ENCODE measurements around the gene F2RL1.
"Not testable (repeated sequence)": the region's sequence is repeated elsewhere in the genome, so short reads cannot be mapped to it uniquely, and the experiment has no call there.

The F2RL1 gene

DNA sequence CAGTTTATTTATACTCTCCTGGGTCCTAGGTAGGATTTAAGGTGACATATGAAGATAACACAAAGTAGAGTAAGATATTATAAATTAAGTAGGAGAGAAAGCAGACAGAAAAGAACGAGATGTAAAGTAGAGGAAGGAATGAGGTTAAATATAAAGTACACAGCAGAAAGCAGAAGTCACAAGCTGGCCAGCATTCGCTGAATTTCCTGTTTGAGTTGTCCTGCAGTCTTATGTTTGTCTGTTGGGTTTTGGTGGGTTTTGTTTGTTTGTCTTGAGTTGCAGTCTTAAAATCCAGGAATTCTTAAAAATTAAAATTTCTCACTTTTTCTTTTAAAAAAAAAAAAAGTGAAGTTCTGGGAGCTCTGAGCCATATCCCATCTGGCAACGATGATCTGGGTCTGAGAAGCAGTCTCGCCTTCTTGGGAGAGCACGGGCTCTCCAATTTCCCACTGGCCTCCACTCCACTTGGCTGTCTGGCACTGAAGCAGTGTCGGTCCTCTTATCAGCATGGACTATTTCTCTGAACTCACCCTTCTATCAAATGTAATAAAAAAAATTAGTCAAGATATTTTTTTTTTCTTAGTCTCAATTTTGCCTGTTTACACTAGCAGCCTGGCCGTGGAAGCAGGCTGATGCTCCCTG lies 33.0 kb downstream of the F2RL1 start:
- Histone ChIP-seq H3K9ac (ENCODE audit: low read length) (no peak overlapping the region), H3K4me1 (ENCODE audit: control insufficient read depth, insufficient read depth, low read length) (peaks cover 3% of the 10 kb centered on the region; the same call in 1 of the 2 replicates), H3K36me3 (ENCODE audit: control insufficient read depth, insufficient read depth, low read length) (no peaks in the 10 kb centered on the region), H3K4me3 (ENCODE audit: low read depth, low read length) (no peak overlapping the region), H3K27ac (ENCODE audit: low read depth, low read length) (no peak overlapping the region), H3K27me3 (ENCODE audit: control insufficient read depth, insufficient read depth, low read length) (no peaks in the 10 kb centered on the region), H3K9me3 (ENCODE audit: control insufficient read depth, insufficient read depth, low read depth, low read length) (peaks cover 19% of the 10 kb centered on the region)

- H3K27ac ChIP-seq (ENCODE audit: low read depth, low read length): no peak overlapping the region
- H3K36me3 ChIP-seq (ENCODE audit: control insufficient read depth, insufficient read depth, low read length): no peaks in the 10 kb centered on the region
- H3K9ac ChIP-seq (ENCODE audit: low read length): no peak overlapping the region
- no peaks in the 10 kb centered on the region for H3K27me3 ChIP-seq (ENCODE audit: control insufficient read depth, insufficient read depth, low read length)
- peaks cover 3% of the 10 kb centered on the region; the same call in 1 of the 2 replicates for H3K4me1 ChIP-seq (ENCODE audit: control insufficient read depth, insufficient read depth, low read length)
- H3K9me3 ChIP-seq (ENCODE audit: control insufficient read depth, insufficient read depth, low read depth, low read length): peaks cover 19% of the 10 kb centered on the region
- H3K4me3 ChIP-seq (ENCODE audit: low read depth, low read length): no peak overlapping the region
Measured at GRCh38 chr5:76852772-76853171, 33.9 kb downstream of the F2RL1 start.

DNA sequence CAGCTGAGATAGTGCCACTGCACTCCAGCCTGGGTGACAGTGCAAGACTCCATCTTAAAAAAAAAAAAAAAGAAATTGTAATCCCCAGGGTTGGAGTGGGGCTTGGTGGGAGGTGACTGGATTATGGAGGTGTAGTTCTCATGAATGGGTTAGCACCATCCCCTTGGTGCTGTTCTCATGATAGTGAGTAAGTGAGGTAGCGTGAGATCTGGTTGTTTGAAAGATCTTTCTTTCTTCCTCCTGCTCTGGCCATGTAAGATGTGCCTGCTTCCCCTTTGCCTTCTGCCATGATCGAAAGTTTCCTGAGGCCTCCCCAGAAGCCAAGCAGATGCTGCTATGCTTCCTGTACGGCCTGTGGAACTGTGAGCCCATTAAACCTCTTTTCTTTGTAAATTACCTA lies 34.9 kb downstream of the F2RL1 start:
- not testable (repeated sequence) for H3K4me1 ChIP-seq (ENCODE audit: control insufficient read depth, insufficient read depth, low read length); H3K27me3 ChIP-seq (ENCODE audit: control insufficient read depth, insufficient read depth, low read length); H3K4me3 ChIP-seq (ENCODE audit: low read depth, low read length); H3K9ac ChIP-seq (ENCODE audit: low read length); H3K36me3 ChIP-seq (ENCODE audit: control insufficient read depth, insufficient read depth, low read length); H3K27ac ChIP-seq (ENCODE audit: low read depth, low read length)
- peaks cover 19% of the 10 kb centered on the region for H3K9me3 ChIP-seq (ENCODE audit: control insufficient read depth, insufficient read depth, low read depth, low read length)

GRCh38 chr5:76854644-76855043 lies 35.8 kb downstream of the F2RL1 start:
- Histone ChIP-seq H3K27me3 (ENCODE audit: control insufficient read depth, insufficient read depth, low read length) (no peaks in the 10 kb centered on the region), H3K9me3 (ENCODE audit: control insufficient read depth, insufficient read depth, low read depth, low read length) (peaks cover 19% of the 10 kb centered on the region), H3K4me1 (ENCODE audit: control insufficient read depth, insufficient read depth, low read length) (peaks cover 3% of the 10 kb centered on the region; the same call in 1 of the 2 replicates), H3K36me3 (ENCODE audit: control insufficient read depth, insufficient read depth, low read length) (no peaks in the 10 kb centered on the region), H3K4me3 (ENCODE audit: low read depth, low read length) (no peak overlapping the region), H3K9ac (ENCODE audit: low read length) (no peak overlapping the region), H3K27ac (ENCODE audit: low read depth, low read length) (no peak overlapping the region)

DNA sequence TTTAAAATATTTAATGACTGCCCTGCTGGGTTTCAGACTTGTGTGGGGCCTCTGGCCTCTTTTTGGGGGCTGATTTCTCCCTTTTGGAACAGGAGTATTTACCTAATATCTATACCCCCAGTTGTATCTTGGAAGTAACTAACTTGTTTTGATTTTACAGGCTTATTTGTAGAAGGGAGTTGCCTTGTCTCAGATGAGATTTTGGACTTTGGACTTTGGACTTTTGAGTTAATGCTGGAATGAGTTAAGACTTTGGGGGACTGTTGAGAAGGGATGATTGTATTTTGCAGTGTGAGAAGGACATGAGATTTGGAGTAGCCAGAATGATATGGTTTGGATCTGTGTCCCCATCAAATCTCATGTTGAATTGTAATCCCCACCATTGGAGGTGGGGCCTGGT lies 36.7 kb downstream of the F2RL1 start:
- not testable (repeated sequence) for H3K4me3 ChIP-seq (ENCODE audit: low read depth, low read length); H3K36me3 ChIP-seq (ENCODE audit: control insufficient read depth, insufficient read depth, low read length); H3K27ac ChIP-seq (ENCODE audit: low read depth, low read length); H3K4me1 ChIP-seq (ENCODE audit: control insufficient read depth, insufficient read depth, low read length); H3K27me3 ChIP-seq (ENCODE audit: control insufficient read depth, insufficient read depth, low read length); H3K9ac ChIP-seq (ENCODE audit: low read length)
- H3K9me3 ChIP-seq (ENCODE audit: control insufficient read depth, insufficient read depth, low read depth, low read length): peaks cover 19% of the 10 kb centered on the region

GRCh38 chr5:76855961-76856360 lies 37.1 kb downstream of the F2RL1 start:
- peaks cover 19% of the 10 kb centered on the region for H3K9me3 ChIP-seq (ENCODE audit: control insufficient read depth, insufficient read depth, low read depth, low read length)
- no peaks in the 10 kb centered on the region for H3K36me3 ChIP-seq (ENCODE audit: control insufficient read depth, insufficient read depth, low read length)
- H3K9ac ChIP-seq (ENCODE audit: low read length): no peak overlapping the region
- no peak overlapping the region for H3K27ac ChIP-seq (ENCODE audit: low read depth, low read length)
- H3K27me3 ChIP-seq (ENCODE audit: control insufficient read depth, insufficient read depth, low read length): no peaks in the 10 kb centered on the region
- no peak overlapping the region for H3K4me3 ChIP-seq (ENCODE audit: low read depth, low read length)
- H3K4me1 ChIP-seq (ENCODE audit: control insufficient read depth, insufficient read depth, low read length): peaks cover 2% of the 10 kb centered on the region; the same call in 1 of the 2 replicates

DNA sequence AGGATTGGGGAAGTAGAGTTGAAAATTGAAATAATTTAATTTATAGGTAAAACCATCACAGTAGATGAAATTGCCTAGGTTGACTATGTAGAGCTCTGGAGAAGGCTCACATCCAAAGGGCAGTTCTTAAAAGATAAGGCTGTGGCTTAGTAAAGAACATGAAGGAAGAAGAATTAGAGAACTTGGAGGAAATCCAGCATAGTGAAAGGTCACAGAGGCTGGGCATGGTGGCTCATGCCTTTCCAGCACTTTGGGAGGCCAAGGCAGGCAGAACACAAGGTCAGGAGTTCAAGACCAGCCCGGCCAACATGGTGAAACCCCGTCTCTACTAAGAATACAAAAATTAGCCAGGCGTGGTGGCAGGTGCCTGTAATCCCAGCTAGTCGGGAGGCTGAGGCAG lies 38.0 kb downstream of the F2RL1 start:
- not testable (repeated sequence) for H3K4me3 ChIP-seq (ENCODE audit: low read depth, low read length); H3K36me3 ChIP-seq (ENCODE audit: control insufficient read depth, insufficient read depth, low read length); H3K9ac ChIP-seq (ENCODE audit: low read length); H3K27ac ChIP-seq (ENCODE audit: low read depth, low read length); H3K27me3 ChIP-seq (ENCODE audit: control insufficient read depth, insufficient read depth, low read length); H3K4me1 ChIP-seq (ENCODE audit: control insufficient read depth, insufficient read depth, low read length)
- H3K9me3 ChIP-seq (ENCODE audit: control insufficient read depth, insufficient read depth, low read depth, low read length): peaks cover 19% of the 10 kb centered on the region

DNA sequence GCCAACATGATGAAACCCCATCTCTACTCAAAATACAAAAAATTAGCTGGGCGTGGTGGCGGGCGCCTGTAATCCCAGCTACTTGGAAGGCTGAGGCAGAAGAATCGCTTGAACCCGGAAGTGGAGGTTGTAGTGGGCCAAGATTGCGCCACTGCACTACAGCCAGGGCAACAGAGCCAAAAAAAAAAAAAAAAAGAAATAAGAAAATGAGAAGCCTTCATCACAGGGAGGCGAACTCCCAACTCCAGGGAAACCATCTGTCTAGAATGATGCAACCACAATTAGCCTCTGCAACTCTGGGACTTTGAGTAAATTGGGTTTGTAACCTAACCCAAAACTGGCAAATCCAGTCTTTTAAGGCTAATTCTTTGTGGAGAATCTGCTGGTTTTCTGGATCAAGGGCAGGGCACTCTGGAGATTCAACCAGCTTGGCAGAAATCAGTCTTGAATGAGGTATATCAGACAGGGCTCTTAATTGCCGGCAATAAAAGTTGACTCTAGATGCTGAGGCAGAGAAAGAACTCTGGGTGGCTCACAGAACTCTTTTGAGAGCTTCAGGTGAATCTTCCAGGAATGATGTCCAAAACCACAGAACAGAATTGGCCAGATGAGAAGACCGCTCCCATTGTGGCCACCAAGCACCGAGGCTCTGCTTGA lies 40.9 kb downstream of the F2RL1 start:
- Histone ChIP-seq H3K27ac (ENCODE audit: low read depth, low read length) (no peak overlapping the region), H3K9ac (ENCODE audit: low read length) (no peak overlapping the region), H3K4me1 (ENCODE audit: control insufficient read depth, insufficient read depth, low read length) (peaks cover 4% of the 10 kb centered on the region; the same call in 1 of the 2 replicates), H3K4me3 (ENCODE audit: low read depth, low read length) (no peak overlapping the region), H3K27me3 (ENCODE audit: control insufficient read depth, insufficient read depth, low read length) (no peaks in the 10 kb centered on the region), H3K9me3 (ENCODE audit: control insufficient read depth, insufficient read depth, low read depth, low read length) (peaks cover 6% of the 10 kb centered on the region), H3K36me3 (ENCODE audit: control insufficient read depth, insufficient read depth, low read length) (no peaks in the 10 kb centered on the region)

GRCh38 chr5:76861612-76862011 lies 42.8 kb downstream of the F2RL1 start:
- Histone ChIP-seq H3K4me3 (ENCODE audit: low read depth, low read length) (no peak overlapping the region), H3K36me3 (ENCODE audit: control insufficient read depth, insufficient read depth, low read length) (no peaks in the 10 kb centered on the region), H3K9ac (ENCODE audit: low read length) (no peak overlapping the region), H3K4me1 (ENCODE audit: control insufficient read depth, insufficient read depth, low read length) (peaks cover 4% of the 10 kb centered on the region; the same call in 1 of the 2 replicates), H3K27me3 (ENCODE audit: control insufficient read depth, insufficient read depth, low read length) (no peaks in the 10 kb centered on the region), H3K9me3 (ENCODE audit: control insufficient read depth, insufficient read depth, low read depth, low read length) (no peaks in the 10 kb centered on the region), H3K27ac (ENCODE audit: low read depth, low read length) (no peak overlapping the region)

GRCh38 chr5:76863001-76863400 lies 44.2 kb downstream of the F2RL1 start:
- H3K36me3 ChIP-seq (ENCODE audit: control insufficient read depth, insufficient read depth, low read length): no peaks in the 10 kb centered on the region
- H3K4me3 ChIP-seq (ENCODE audit: low read depth, low read length): no peak overlapping the region
- H3K9me3 ChIP-seq (ENCODE audit: control insufficient read depth, insufficient read depth, low read depth, low read length): no peaks in the 10 kb centered on the region
- no peak overlapping the region for H3K9ac ChIP-seq (ENCODE audit: low read length)
- peaks cover 4% of the 10 kb centered on the region; the same call in 1 of the 2 replicates for H3K4me1 ChIP-seq (ENCODE audit: control insufficient read depth, insufficient read depth, low read length)
- H3K27me3 ChIP-seq (ENCODE audit: control insufficient read depth, insufficient read depth, low read length): no peaks in the 10 kb centered on the region
- H3K27ac ChIP-seq (ENCODE audit: low read depth, low read length): no peak overlapping the region

DNA sequence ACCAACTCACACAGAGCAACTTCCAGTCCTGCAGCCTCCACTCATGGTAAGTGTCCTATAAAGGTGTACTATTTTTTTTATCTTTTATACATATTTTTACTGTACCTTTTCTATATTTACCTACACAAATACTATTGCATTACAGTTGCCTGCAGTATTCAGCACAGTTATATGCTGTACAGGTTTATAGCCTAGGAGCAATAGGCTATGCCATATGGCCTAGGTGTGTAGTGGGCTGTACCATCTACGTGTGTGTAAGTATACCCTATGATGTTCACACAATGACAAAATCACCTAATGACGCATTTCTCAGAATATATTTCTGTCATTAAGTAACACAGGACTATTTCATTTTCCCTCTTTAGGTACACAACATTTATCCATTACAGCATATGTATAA lies 47.7 kb downstream of the F2RL1 start:
- Histone ChIP-seq H3K4me1 (ENCODE audit: control insufficient read depth, insufficient read depth, low read length) (peaks cover 10% of the 10 kb centered on the region; the same call in 1 of the 2 replicates), H3K27ac (ENCODE audit: low read depth, low read length) (no peak overlapping the region), H3K4me3 (ENCODE audit: low read depth, low read length) (no peak overlapping the region), H3K9ac (ENCODE audit: low read length) (no peak overlapping the region), H3K9me3 (ENCODE audit: control insufficient read depth, insufficient read depth, low read depth, low read length) (no peaks in the 10 kb centered on the region), H3K36me3 (ENCODE audit: control insufficient read depth, insufficient read depth, low read length) (no peaks in the 10 kb centered on the region), H3K27me3 (ENCODE audit: control insufficient read depth, insufficient read depth, low read length) (no peaks in the 10 kb centered on the region)

All from HUES6 (cell line).